ENCODE data around the gene TBC1D23.
"Not testable (repeated sequence)": the region's sequence is repeated elsewhere in the genome, so short reads cannot be mapped to it uniquely, and the experiment has no call there.

Gene TBC1D23
- 44.5 to 62.2 (median 45.7) reads per million in 3 experiments for total RNA-seq

DNA sequence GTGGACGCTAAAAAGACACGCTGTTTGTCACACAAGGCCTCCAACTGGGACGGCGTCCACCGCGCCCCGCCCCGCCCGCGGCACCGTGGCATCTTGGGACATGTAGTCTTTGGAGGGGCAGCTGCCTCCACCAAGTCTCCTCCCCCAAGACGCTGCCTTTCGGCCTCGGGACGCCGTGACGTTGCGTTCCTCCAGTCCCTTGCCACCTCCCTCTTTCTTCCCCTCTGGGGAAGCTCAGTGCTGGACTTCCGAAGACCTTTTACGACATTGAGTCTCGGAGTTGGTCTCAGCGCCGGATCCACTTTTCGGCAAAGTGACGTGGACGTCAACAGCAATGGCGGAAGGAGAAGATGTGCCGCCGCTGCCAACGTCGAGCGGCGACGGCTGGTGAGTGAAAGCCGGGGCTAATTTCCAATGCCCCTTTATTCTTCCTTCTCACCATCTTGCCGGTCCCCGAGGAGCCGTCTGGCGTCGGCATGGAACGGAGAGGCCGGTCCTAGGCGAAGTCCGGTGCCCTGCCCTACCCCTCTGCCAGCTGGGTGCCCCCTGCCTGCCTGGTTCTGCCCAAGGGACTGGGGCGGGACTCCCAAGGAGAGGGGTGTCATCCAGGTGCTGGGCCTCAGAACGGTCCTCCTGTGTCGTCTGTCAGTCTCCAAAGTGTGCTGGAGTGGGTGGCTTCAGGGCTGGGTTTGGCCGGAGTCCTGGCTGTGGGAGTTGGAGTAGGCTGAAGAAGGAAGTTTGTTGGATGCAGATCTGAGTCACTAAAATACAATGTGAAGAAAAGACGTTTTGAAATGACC is at the start of gene TBC1D23:
Gene TBC1D23 (plus strand): TSS at position 308 of the 800 bp plus-strand sequence. CDS start 27 bp downstream, at position 335.
- DNase-seq = peak; percentile 98

DNA sequence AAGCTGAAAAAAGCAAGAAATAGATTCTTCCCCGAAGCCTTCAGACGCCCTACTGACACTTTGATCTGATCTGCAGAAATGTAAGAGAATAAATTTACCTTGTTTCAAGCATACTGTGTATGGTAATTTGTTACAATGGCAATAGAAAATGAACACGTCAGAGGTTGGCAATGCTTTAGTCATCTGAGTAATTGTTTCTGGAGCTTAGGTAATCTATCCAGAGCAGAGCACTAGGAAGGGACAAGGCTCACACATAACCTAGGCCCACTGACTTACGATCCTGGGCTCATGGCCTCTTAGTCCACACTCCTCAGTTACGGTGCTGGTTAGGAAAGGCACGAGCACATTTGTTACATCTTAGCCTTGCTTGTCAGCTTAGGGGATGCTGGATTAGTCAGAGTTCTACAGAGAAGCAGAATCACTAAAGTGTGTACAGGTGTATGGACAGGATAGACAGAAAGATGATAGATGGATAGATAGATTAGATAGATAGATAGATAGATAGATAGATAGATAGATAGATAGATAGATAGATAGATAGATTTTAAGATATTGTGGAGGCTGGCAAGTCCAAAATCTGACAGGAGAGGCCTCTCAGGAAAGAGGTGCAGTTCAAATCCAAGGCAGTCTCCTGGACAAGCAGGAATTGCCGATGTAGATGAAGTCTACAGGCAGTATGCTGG is 46.8 kb upstream of the TBC1D23 start:
- no peak for DNase-seq

DNA sequence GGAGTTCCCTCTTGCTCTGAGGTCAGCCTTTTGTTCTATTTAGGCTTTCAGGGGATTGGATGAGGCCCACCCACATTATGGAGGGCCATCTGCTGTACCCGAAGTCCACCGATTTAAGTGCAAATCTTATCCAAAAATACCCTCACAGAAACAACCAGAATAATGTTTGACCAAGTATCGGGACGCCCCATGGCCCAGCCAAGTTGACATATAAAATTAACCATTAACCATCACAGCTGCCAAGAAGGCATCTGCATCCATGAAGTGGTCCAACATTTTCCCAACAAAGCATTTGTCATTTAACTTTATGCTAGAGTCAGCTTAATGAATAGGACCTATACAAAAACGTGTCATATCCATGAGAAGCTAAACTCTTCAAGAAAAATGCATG is 46.2 kb upstream of the TBC1D23 start:
- DNase-seq = no peak

DNA sequence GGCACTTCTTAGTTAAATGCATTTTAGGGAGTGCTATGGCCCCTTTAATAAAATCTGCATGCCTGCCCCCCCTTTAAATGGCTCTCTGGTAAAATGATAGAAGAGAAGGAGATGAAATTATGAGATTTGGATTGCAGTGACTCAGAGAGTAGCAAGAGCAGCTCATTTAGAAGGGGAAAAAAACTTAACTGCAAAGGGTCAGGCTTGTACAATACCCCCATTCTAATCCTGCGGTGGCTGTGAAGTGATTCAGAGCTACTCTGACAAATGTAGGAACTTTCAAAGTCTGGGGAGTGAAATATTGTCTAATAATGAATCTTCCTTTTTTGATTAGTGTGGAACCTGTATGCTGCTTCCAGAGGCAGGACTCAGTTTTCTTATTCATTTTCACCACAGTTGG is 44.1 kb upstream of the TBC1D23 start:
- DNase-seq = no peak

DNA sequence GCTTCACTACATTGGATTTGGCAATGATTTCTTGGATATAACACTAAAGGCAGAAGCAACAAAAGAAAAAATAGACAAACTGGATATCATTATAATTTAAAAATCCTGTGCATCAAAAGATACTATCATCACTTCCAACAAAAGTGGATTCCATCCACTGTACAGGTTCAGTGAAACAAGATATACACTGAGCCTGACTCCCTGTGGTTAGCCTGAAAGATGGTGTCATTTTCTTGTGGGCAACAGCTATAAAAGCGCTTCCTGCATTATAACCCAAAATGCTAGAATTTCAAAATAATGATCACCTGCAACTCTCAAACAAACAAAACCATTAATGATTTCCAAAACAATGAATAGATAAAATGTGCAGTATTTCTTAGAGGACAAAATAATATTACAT is 39.6 kb upstream of the TBC1D23 start:
- no peak for DNase-seq

DNA sequence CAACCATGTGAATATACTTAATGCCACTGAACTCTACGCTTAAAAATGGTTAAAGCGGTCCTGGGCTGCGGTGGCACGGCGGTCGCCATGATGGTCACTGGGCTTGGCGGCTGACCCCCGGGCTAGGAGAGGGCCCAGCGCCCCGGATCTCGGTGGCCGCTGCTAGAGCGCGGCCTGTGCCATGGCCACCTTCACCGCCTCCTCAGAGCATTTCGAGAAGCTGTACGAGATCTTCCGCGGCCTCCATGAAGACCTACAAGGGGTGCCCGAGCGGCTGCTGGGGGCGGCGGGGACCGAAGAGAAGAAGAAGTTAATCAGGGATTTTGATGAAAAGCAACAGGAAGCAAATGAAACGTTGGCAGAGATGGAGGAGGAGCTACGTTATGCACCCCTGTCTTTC is 35.6 kb upstream of the TBC1D23 start:
- DNase-seq = no peak

DNA sequence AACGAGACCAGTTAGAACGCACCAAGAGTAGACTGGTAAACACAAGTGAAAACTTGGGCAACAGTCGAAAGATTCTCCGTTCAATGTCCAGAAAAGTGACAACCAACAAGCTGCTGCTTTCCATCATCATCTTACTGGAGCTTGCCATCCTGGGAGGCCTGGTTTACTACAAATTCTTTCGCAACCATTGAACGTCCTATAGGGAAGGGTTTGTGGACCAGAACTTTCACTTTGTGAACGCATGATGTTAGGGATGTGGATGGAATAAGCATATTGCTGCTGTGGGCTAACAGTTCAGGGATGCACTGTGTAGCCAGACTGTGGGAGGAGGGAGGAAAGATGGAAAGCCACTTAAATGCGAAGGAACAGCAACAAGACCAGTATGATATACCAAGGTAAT is 34.9 kb upstream of the TBC1D23 start:
- DNase-seq = no peak

DNA sequence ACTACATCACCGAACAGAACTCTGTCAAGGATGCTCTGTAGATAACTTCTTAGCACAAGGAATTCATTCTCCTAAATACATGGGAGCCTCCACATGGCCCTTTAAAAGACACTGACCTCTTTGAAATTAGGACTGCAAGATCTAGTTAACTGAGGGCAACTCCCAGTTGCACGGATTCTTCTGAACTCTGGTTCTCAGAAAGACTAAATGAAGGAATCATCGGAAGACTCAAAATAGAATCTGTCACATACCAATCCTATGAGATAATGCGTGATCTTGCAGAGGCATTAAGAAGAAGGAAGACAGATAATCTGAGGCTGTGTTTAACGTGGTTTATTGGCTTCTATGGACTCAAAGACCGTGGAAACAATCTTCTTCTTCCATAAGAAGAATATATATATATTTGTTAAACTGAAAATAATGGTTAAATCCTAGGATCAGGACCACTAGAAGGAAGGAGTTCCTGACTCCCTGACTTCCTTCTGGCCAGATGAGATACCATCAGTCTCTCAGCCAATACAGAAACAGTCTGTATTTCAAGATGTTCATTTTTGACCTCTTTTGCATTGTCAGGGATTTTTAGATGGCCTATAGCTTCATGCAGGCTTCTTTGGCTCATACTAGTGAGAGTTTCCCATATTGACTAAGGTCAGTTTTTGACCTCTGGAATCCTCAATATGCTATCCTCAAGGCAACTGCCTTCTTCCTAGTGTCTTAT is 33.9 kb upstream of the TBC1D23 start:
- DNase-seq = no peak

DNA sequence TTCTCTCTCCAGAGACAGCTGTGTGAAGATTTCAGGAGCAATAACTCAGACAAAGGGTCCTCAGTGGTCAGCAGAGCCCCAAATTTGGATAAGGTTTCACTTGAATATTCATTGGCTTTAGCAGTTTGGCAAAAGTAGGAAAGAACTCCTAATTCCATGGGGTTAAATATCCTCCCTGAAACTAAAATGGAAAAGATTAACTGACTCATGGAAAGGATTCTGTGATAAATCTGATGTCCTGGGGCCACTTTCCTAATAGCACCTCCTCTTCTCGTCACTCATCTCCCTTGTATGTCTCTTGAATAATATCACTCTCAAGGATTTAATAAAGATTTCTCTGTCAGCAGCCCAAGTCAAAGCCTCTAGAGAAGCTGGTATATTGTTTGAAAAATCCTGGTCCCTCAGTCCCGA is 33.3 kb upstream of the TBC1D23 start:
- no peak for DNase-seq

DNA sequence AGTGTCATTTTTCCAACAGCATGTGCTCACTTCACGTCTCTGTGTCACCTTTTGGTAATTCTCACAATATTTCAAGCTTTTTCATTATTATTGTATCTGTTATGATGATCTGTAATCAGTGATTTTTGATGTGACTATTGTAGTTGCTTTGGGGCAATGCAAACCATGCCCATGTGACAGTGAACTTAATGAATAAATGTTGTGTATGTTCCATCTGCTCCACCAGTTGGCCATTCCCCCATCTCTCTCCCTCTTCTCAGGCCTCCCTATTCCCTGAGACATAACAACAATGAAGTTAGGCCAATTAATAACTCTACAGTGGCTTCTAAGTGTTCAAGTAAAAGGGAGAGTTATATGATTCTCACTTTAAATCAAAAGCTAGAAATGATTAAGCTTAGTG is 32.5 kb upstream of the TBC1D23 start:
- no peak for DNase-seq

DNA sequence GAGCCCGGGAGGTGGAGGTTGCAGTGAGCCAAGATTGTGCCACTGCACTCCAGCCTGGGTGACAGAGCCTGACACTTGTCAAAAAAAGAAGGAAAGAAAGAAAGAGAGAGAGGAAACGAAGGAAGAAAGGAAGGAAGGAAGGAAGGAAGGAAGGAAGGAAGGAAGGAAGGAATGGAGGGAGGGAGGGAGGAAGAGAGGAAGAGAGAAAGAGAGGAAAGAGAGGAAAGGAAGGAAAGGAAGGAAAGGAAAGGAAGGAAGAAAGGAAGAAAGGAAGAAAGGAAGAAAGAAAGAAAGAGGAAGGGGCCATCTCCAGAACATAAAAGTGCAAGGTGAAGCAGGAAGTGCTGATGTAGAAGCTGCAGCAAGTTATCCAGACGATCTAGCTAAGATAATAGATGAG is 31.6 kb upstream of the TBC1D23 start:
- DNase-seq = not testable (repeated sequence)

DNA sequence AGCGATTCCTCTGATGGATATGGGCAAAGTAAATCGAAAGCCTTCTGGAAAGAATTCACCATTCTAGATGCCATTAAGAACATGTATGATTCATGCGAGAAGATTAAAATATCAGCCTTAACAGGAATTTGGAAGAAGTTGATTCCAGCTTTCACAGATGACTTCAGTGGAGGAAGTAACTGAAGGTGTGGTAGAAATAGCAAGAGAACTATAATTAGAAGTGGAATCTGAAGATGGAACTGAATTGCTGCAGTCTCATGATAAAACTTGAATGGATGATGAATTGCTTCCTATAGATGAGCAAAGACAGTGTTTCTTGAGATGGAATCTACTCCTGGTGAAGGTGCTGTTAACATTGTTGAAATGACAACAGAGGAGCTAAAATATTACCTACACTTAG is 30.1 kb upstream of the TBC1D23 start:
- no peak for DNase-seq

DNA sequence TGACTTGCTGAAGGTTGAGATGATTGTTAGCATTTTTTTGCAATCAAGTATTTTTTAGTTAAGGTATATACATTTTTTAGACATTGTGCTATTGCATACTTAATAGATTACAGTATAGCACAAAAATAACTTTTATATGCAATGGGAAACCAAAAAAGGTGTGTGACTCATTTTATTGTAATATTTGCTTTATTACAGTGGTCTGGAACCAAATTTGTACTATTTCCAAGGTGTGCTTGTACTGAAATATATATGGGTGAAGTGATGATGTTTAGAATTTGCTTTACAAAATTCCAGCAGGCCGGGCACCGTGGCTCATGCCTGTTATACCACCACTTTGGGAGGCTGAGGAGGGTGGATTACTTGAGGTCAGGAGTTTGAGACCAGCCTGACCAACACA is 29.1 kb upstream of the TBC1D23 start:
- DNase-seq = no peak

DNA sequence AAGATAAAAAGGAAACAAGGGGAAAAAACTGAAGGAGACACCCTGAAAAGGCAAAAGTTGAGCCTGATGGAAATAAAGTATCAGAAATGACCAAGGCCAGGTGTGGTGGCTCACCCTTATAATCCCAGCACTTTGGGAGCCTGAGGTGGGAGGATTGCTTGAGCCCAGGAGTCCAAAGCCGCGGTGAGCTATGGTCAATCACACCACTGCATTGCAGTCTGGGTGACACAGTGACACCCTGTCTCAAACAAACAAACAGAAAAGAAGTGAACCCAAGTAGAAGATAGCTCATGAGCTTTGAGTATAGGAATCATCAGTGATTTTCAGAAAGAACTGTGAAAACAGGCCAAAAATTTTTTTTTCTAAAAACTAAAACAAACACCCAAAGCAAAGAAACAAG is 26.4 kb upstream of the TBC1D23 start:
- DNase-seq = no peak

DNA sequence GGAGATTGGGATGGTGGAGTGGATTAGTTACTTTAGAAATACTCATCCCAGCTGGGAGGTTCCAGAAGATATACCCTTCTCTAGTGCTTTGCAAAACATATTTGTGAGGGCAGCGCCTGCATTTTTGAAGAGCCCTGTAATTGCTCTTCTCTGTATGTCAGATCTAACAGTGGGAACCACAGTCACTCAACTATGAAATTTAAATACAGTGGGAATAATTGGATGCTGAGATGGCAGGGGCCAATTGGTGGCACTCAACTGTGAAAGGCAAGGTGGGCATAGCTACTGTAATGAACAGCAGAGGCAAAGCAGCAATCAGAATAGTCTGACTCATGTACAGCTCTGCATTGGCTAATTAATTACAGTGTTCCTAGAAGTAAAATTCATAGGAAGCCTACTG is 22.2 kb upstream of the TBC1D23 start:
- no peak for DNase-seq

DNA sequence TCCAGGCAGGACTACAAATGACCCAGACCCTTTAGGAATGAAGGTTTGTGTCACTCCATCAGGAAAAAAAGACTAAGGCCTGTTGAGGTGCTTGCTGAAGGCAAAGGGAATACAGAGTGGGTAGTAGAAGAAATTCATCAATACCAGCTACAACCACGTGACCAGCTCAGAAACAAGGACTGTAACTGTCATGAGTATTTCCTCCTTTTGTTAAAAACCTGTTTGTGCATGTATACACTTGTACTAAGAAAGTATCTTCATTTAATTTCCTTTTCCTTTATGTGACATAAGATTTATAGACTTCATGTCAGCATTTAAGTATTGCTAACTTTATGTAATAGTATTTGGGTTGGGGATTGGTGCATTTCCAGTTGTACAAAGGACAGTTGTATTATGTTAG is 18.3 kb upstream of the TBC1D23 start:
- not testable (repeated sequence) for DNase-seq

DNA sequence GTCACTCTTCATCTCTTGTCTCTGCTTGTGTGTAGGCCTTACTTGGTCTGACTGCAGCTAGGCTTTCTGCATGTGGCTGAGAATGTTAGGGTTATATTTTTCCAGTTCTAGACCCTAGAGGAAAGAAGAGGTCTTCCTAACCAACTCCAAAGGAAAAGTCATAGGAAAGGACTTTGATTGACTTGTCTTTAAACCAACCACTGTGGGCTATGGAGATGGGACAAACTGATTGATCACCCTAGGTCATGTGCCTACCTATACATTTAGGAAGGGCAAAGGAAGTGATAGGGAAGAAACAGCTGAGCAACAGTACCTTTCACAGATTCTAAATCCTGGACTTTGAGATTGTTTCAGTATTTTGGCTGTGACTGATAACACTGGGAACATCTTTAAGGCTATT is 16.5 kb upstream of the TBC1D23 start:
- no peak for DNase-seq

DNA sequence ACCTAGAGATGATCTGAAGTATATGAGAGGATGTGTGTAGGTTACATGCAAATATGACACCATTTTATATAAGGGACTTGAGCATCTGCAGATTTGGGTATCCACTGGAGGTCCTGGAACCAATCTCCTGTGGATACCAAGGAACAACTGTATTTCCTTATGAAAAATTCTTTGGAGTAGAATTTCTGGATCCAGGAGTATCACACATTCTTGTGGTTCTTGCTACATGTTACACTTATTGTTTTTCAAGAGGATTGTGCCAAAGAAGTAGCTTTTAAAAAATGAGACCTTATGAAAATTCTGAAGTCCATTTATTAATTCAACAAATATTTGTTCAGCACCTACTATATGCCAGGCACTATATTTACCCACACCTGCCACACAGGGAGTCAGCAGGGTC is 15.7 kb upstream of the TBC1D23 start:
- no peak for DNase-seq

DNA sequence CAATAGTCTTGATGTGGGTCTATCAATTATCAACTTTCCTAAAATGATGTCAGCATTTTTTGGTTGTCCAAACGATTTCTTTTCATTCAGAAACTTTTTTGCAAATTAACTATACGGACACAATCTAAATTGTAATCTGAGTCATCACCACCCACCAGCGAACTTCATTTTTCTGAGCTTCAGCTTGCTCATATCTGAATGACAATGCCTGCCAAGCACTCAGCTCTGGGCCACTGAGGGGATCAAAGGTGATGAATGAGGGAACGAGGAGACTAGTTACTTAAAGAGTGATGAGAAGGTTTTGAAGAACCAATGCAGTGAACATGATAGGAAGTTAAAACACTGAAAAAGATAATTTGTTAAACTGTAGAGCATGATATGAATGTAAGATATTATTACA is 14.9 kb upstream of the TBC1D23 start:
- no peak for DNase-seq

DNA sequence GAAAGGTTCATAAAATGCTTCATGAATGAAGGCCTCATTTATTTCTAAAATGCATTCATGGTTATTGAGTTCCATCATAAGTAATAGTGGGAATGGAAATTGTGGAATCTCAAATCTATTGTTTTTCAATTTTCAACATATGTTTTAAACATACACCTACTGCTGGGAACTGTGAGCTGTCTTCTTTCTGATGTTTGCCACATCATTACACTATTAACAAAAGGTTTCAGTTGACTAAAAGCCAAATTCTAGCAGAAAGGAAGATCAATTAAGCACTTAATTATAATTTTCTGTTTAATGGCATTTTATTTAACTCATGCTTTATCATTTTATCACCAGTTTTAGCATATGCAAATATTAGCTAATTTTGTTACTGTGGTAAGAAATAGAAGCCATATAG is 13.8 kb upstream of the TBC1D23 start:
- DNase-seq = no peak

DNA sequence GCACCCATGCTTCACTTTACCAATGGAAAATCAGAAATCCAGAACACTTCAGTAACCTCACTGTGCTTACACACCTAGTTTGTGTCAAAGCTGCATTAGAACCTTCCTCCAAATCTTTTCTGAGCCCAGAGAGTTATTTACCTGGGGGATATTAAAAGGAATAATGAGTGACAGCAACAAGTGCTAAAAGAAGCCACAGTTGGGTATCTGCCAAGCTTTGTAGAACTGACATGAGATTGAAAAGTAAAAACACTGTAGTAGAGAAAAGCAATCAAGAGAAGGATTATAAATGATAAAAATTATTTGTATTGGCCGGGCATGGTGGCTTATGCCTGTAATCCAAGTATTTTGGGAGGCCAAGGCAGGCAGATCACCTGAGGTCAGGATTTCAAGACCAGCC is 8.8 kb upstream of the TBC1D23 start:
- no peak for DNase-seq

DNA sequence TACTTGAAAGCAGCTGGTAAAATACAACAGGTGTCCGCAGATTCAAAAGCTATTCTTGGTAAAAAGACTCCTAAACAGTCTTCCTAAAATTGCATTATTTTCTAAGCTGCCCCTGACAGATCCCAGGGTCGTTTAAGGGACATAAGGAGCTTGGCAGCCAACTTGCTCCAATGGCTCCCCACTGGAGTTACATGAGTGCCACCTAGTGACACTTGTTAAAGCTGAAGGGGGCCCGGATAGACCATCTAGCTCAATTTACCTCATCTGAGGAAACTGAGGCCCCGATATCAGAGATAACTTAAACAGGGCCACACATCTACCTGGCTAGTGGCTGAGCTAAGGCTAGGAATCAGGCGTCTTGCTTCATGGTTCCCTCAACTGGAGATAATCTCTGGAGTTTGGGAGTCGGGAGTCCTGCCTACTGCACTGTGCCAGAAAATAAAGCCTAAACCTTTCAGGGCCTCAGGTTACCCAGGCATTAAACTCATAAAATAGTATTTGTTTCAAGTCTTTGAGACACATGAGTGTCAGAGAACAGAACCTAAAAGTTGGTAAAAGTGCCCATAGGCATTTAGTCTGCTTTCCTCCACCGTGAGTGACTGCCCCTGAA is 6.5 kb upstream of the TBC1D23 start:
- no peak for DNase-seq

DNA sequence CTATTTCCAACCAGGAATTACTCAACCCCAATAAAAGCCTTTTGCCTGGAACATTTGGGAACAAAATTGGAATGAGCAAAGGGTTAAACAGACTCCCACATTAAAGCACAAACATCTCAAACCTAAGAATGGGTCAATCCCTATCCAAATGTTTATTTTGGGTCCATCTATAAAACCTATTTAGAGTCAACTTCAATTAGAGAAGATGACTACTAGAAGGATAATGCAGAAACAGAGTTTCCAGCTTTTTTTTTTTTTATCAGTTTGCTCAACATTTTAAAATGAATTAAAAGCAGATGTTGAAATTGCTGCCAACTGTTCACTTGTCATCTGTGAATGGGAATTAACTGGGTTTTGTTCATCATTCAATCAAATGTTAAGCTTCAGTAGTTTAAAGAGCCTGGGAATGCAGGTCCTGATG is 4.1 kb upstream of the TBC1D23 start:
- no peak for DNase-seq
